ENCODE measurements around the gene ZNF609. TPM values are rescaled to one million over a fixed set of nuclear protein-coding genes. Genes with fewer than 3 reads are reported as not detected.

Gene ZNF609
- total RNA-seq, 3 donors from 2014 or later, result 26.9 to 34.1 (median 28.3) TPM

- Mint-ChIP-seq H3K9me3 (no peaks in the 10 kb centered on the region), H3K4me3 (no peak overlapping the region), H3K27me3 (ENCODE audit: low read depth) (peaks cover 5% of the 10 kb centered on the region), H3K36me3 (ENCODE audit: insufficient read depth) (no peaks in the 10 kb centered on the region), H3K4me1 (ENCODE audit: low read depth) (peaks cover 5% of the 10 kb centered on the region)
- ATAC-seq (no peak), DNase-seq (no peak)
Observed at GRCh38 chr15:64731805-64732151, 271.4 kb downstream of the ZNF609 start.

DNA sequence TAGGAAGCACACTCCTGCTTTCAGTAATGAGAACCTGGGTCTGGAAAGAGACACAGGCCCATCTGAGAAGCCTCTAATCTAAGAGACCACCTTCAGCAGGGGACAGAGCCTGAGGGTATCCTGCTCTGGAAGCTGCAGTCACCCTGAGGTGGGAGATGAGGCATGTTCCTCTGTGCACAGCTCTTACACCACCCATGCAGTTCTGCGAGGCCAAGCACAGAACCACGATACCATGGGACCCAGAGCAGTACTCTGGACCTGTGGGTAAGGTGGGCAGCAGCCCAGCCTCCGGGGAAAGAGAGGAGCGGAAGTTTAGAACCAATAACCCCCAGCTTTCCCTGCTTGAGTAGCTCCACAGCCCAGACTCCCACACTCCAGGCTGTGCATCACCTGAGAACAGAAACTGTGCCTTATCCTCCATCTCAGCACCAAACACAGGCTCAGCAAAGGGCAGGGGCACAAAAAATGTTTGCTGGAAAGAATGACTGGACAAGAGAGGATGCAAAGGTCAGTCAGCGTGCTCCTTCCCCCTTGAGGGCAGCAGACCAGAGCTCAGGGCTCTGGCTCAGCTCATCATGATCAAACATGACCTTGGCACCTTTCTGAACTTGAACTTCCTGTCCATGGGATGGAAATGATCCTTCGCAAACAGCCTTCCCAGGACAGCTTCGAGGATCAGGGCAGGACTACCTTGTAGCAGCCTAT, 271.9 kb downstream of the ZNF609 start:
- DNase-seq (no peak), ATAC-seq (no peak)
- Mint-ChIP-seq H3K27me3 (ENCODE audit: low read depth) (peaks cover 5% of the 10 kb centered on the region), H3K9me3 (no peaks in the 10 kb centered on the region), H3K4me3 (no peak overlapping the region), H3K36me3 (ENCODE audit: insufficient read depth) (no peaks in the 10 kb centered on the region), H3K4me1 (ENCODE audit: low read depth) (peaks cover 5% of the 10 kb centered on the region)

Other genes with a start within 250 kb of the ZNF609 start
- 10 to 100 TPM; 24.4 to 27.4 (median 25.1) TPM for gene CSNK1G1, start 104.4 kb upstream of the ZNF609 start, total RNA-seq
- 10 to 100 TPM; 19.9 to 31.7 (median 20.8) TPM for gene PCLAF, start 79.1 kb upstream of the ZNF609 start, total RNA-seq
- 10 to 100 TPM; 14.1 to 25.1 (median 20.1) TPM for gene TRIP4, start 72.7 kb upstream of the ZNF609 start, total RNA-seq